Vagina (tissue), 2 donors: Measurements from ENCODE around the gene RNF166. TPM values are rescaled to one million over a fixed set of nuclear protein-coding genes. Genes with fewer than 3 reads are reported as not detected.

ENCODE experiments used
- DNase-seq, 2 donors: peaks; one replicate each; pipeline ENCODE4 v3.0.0-alpha.2; 2017; ENCODE audit errors: extremely low spot score in 2 of 2
- H3K27ac ChIP-seq: fragments of 200-600 bp; sonication (generic); one replicate; pipeline ENCODE4 v1.5.1; 2019
- H3K27me3 ChIP-seq: fragments of 200-600 bp; sonication (generic); one replicate; pipeline ENCODE4 v1.5.1; 2019
- H3K36me3 ChIP-seq, 2 donors: fragments of 200-600 bp; sonication (generic); one replicate each; pipeline ENCODE4 v1.5.1; 2017 to 2019
- H3K4me1 ChIP-seq: fragments of 200-600 bp; sonication (generic); one replicate; pipeline ENCODE4 v1.5.1; 2019
- H3K4me3 ChIP-seq, 2 donors: fragments of 200-600 bp; sonication (generic); 1 replicate in 1 of 2; 2 replicates in 1 of 2; pipeline ENCODE4 v1.5.1; 2016 to 2019
- H3K9me3 ChIP-seq: fragments of 200-600 bp; sonication (generic); one replicate; pipeline ENCODE4 v1.5.1; 2019
- CTCF ChIP-seq, 3 experiments: fragments of 450-650 bp in 2 of 3; fragments of 200-600 bp in 1 of 3; sonication (generic) in 1 of 3; IDR thresholded peaks; one replicate each; pipeline ENCODE4 v1.5.1; 2017 to 2019; ENCODE audit warnings: antibody characterized with exemption in 3 of 3, mild to moderate bottlenecking in 2 of 3, moderate library complexity in 2 of 3
- POLR2A ChIP-seq, 2 donors: fragments of 450-650 bp; IDR thresholded peaks; one replicate each; pipeline ENCODE4 v1.6.1; 2017; ENCODE audit warnings: antibody characterized with exemption in 2 of 2, mild to moderate bottlenecking in 2 of 2, moderate library complexity in 2 of 2
- POLR2AphosphoS5 ChIP-seq, 2 donors: sonication (generic); formaldehyde crosslinking; IDR thresholded peaks; one replicate each; pipeline ENCODE4 v1.9.0; 2017; ENCODE audit warnings: antibody characterized with exemption in 2 of 2, mild to moderate bottlenecking in 2 of 2, low read depth in 1 of 2; ENCODE audit not compliant: insufficient read depth in 1 of 2
- intact Hi-C: fragments of 100-400 bp; cut with DNase I; formaldehyde crosslinking; loops from one replicate; pipeline ENCODE4 v1.15.1; 2023
- total RNA-seq: library from RNA; depleted of rRNA; stranded (reverse); fragments of >200 nt; gene quantifications from one replicate; pipeline ENCODE4 v1.2.3, GENCODE V29; 2016

The RNF166 gene
- total RNA-seq, 1 donor from 2014 or later = 26.5 TPM

GRCh38 chr16:88697116-88697830 lies 8.9 kb downstream of the RNF166 start:
- Histone ChIP-seq H3K27me3 (no peaks in the 10 kb centered on the region), H3K27ac (no peak overlapping the region), H3K9me3 (no peaks in the 10 kb centered on the region), H3K4me1 (peaks cover 13% of the 10 kb centered on the region), H3K4me3 (no peak overlapping the region), H3K36me3 (peaks cover 0 to 27% of the 10 kb centered on the region in 2 donors)
- TF ChIP-seq POLR2A (IDR thresholded peaks at IDR 0.05) (no peak), CTCF (IDR thresholded peaks at IDR 0.05) (no peak), POLR2AphosphoS5 (IDR thresholded peaks at IDR 0.05; ENCODE audit: insufficient read depth in 1 of 2, low read depth in 1 of 2) (no peak)
- intact Hi-C loops = no loop called here
- no peak for DNase-seq

DNA sequence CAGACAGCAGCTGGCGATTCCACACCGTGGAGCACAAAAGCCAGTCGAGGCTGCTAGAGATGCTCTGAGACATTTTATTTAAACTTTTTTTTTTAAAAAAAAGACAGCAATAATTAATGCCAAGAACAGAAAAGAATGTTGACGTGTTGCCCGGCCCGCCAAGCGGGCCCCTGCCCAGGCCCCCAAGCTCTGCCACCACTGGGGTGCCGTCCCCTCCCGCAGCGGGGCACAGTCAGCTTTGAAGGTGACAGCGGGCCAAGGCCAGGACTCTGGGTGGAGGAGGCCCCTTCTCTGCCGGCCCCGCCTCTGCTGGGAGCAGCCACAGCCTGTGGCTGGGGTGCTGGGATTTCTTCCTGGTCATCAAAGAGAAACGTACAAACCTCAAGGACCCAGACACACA lies 9.8 kb downstream of the RNF166 start:
- peaks cover 0 to 27% of the 10 kb centered on the region in 2 donors for H3K36me3 ChIP-seq
- DNase-seq = no peak
- TF ChIP-seq CTCF (IDR thresholded peaks at IDR 0.05) = no peak
- TF ChIP-seq POLR2AphosphoS5 (IDR thresholded peaks at IDR 0.05; ENCODE audit: insufficient read depth in 1 of 2, low read depth in 1 of 2) = no peak
- TF ChIP-seq POLR2A (IDR thresholded peaks at IDR 0.05) = no peak
- no peak overlapping the region for H3K4me3 ChIP-seq
- no peaks in the 10 kb centered on the region for H3K9me3 ChIP-seq
- peaks cover 10% of the 10 kb centered on the region for H3K4me1 ChIP-seq
- intact Hi-C loops = no loop called here
- H3K27ac ChIP-seq = no peak overlapping the region
- no peaks in the 10 kb centered on the region for H3K27me3 ChIP-seq

DNA sequence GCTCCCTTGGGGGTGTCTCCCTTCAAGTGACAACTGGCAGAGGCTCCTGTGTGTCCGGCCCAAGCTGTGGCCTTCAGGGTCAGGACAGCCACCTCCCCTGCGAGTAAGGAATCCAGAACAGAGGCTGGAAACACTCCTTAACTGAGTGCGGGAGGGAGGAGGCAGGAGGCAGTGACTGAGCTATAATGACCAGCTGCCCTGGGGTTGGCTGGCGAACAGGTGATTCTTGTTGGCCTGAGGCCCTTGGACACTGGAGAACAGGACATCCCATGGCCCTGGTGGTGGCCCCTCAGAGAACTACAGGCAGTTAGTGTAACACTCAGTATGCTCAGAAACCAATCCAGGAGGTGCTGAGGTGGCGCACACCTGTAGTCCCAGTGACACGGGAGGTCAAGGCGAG lies 10.5 kb downstream of the RNF166 start:
- no peak overlapping the region for H3K4me3 ChIP-seq
- peaks cover 0 to 27% of the 10 kb centered on the region in 2 donors for H3K36me3 ChIP-seq
- DNase-seq = no peak
- H3K27ac ChIP-seq = no peak overlapping the region
- no peak for TF ChIP-seq CTCF (IDR thresholded peaks at IDR 0.05)
- no peak for TF ChIP-seq POLR2AphosphoS5 (IDR thresholded peaks at IDR 0.05; ENCODE audit: insufficient read depth in 1 of 2, low read depth in 1 of 2)
- no peak for TF ChIP-seq POLR2A (IDR thresholded peaks at IDR 0.05)
- intact Hi-C loops = no loop called here
- no peaks in the 10 kb centered on the region for H3K27me3 ChIP-seq
- H3K9me3 ChIP-seq = no peaks in the 10 kb centered on the region
- H3K4me1 ChIP-seq = peaks cover 3% of the 10 kb centered on the region

- Histone ChIP-seq H3K27ac (no peak overlapping the region), H3K27me3 (no peaks in the 10 kb centered on the region), H3K4me1 (no peaks in the 10 kb centered on the region), H3K36me3 (peaks cover 0 to 27% of the 10 kb centered on the region in 2 donors), H3K9me3 (no peaks in the 10 kb centered on the region), H3K4me3 (no peak overlapping the region)
- intact Hi-C loops = no loop called here
- DNase-seq = no peak
- TF ChIP-seq POLR2A (IDR thresholded peaks at IDR 0.05) (no peak), POLR2AphosphoS5 (IDR thresholded peaks at IDR 0.05; ENCODE audit: insufficient read depth in 1 of 2, low read depth in 1 of 2) (no peak), CTCF (IDR thresholded peaks at IDR 0.05) (no peak)
These were observed 11.0 kb downstream of the RNF166 start for GRCh38 chr16:88695218-88695617.
